Left lung (tissue), 10 donors: ENCODE data around the gene GJB2. TPM values are rescaled to one million over a fixed set of nuclear protein-coding genes. Genes with fewer than 3 reads are reported as not detected.
A peak's percentile ranks its signal among the peaks of the same experiment; 100 is the strongest.

Experiments used
- ATAC-seq: fragments of 200-7000 bp; cut with Tn5 transposase; one replicate; pipeline ENCODE4 v1.9.1; 2020; ENCODE audit warnings: moderate library complexity
- DNase-seq, 4 donors: peaks; one replicate each; pipeline ENCODE4 v3.0.0-alpha.2; 2013 to 2020
- H3K27ac ChIP-seq, 2 donors: fragments of 200-600 bp; sonication (generic) in 1 of 2; one replicate each; pipeline versions ENCODE4 v1.5.0 to v1.8.0; 2020 to 2021
- H3K27me3 ChIP-seq, 2 donors: fragments of 200-600 bp; sonication (generic) in 1 of 2; one replicate each; pipeline versions ENCODE4 v1.5.0 to v1.8.0; 2020 to 2021
- H3K36me3 ChIP-seq, 2 donors: fragments of 200-600 bp; sonication (generic) in 1 of 2; one replicate each; pipeline versions ENCODE4 v1.5.0 to v1.8.0; 2020 to 2021
- H3K4me1 ChIP-seq, 2 donors: fragments of 200-600 bp; one replicate each; pipeline ENCODE4 v1.8.0; 2021
- H3K4me3 ChIP-seq, 2 donors: fragments of 200-600 bp; sonication (generic) in 1 of 2; one replicate each; pipeline versions ENCODE4 v1.5.0 to v1.8.0; 2020 to 2021; ENCODE audit warnings: mild to moderate bottlenecking in 1 of 2
- H3K9me3 ChIP-seq, 2 donors: fragments of 200-600 bp; sonication (generic) in 1 of 2; one replicate each; pipeline versions ENCODE4 v1.5.0 to v1.8.0; 2020 to 2021
- CTCF ChIP-seq, 2 donors: fragments of 200-600 bp; sonication (generic) in 1 of 2; IDR thresholded peaks; one replicate each; pipeline versions ENCODE4 v1.5.0 to v1.8.0; 2021; ENCODE audit warnings: antibody characterized with exemption in 2 of 2
- intact Hi-C, 2 donors: fragments of 100-400 bp; cut with DNase I; formaldehyde crosslinking; loops; one replicate each; pipeline versions ENCODE4 v1.11.2 to v1.14.2; 2022
- polyA plus RNA-seq, 6 donors: library from polyadenylated mRNA; unstranded; fragments of 120-200 nt; gene quantifications; one replicate each; pipeline ENCODE4 v1.2.1, GENCODE V29; 2013; ENCODE audit not compliant: insufficient read length in 6 of 6
- total RNA-seq, 2 donors: library from RNA; stranded (reverse); fragmentation: NEBNext Ultra II Directional; extraction: Animal tissue kit (Norgen Biotek cat#: 25700); gene quantifications; one replicate each; pipeline ENCODE4 v1.2.1, GENCODE V29; 2021
- donor health status: DM: no; HTN: yes; CAD: no.
- donor health status: DM: no; HTN: no; CAD: no.

GJB2 gene
- total and polyA plus RNA-seq, 8 donors = 0.42 to 4.3 (median 0.78) TPM

- H3K4me1 ChIP-seq = peaks cover 4 to 18% of the 10 kb centered on the region in 2 donors
- peak in 2 of 4 donors; percentile 26 to 82 for DNase-seq
- H3K4me3 ChIP-seq = peak within 1 kb of the TSS; percentile 13 to 37
- H3K27ac ChIP-seq = no peak within 1 kb of the TSS
- H3K36me3 ChIP-seq = no peaks in the 10 kb centered on the region
- no peak for TF ChIP-seq CTCF (IDR thresholded peaks at IDR 0.05)
- peak; percentile 85 for ATAC-seq
- H3K9me3 ChIP-seq = no peaks in the 10 kb centered on the region
- intact Hi-C loops = no loop called here
- H3K27me3 ChIP-seq = peaks cover 27 to 87% of the 10 kb centered on the region in 2 donors
Observed at GRCh38 chr13:20231839-20232555, 39.3 kb upstream of the GJB2 start, which contains the start of gene GJB6. TSS of gene GJB6 (minus strand) at chr13:20232319. CDS start at chr13:20223480, 8,839 bp downstream.

- peak overlapping the region in 1 of 2 donors; percentile 37 for H3K4me3 ChIP-seq
- H3K27me3 ChIP-seq = peaks cover 27 to 88% of the 10 kb centered on the region in 2 donors
- no peak for TF ChIP-seq CTCF (IDR thresholded peaks at IDR 0.05)
- no peaks in the 10 kb centered on the region for H3K36me3 ChIP-seq
- peaks cover 4 to 18% of the 10 kb centered on the region in 2 donors for H3K4me1 ChIP-seq
- DNase-seq (no peak), ATAC-seq (no peak)
- no peaks in the 10 kb centered on the region for H3K9me3 ChIP-seq
- intact Hi-C loops = no loop called here
- H3K27ac ChIP-seq = no peak overlapping the region
Observed at GRCh38 chr13:20230913-20231838, 38.4 kb upstream of the GJB2 start.

- no peak overlapping the region for H3K4me3 ChIP-seq
- H3K4me1 ChIP-seq = peaks cover 4 to 18% of the 10 kb centered on the region in 2 donors
- ATAC-seq (no peak), DNase-seq (no peak)
- no peak overlapping the region for H3K27ac ChIP-seq
- no peak for TF ChIP-seq CTCF (IDR thresholded peaks at IDR 0.05)
- no peaks in the 10 kb centered on the region for H3K36me3 ChIP-seq
- H3K9me3 ChIP-seq = no peaks in the 10 kb centered on the region
- peaks cover 25 to 83% of the 10 kb centered on the region in 2 donors for H3K27me3 ChIP-seq
- intact Hi-C loops = no loop called here
Observed at GRCh38 chr13:20227730-20228129, 35.0 kb upstream of the GJB2 start.

GRCh38 chr13:20227288-20227687 lies 34.5 kb upstream of the GJB2 start:
- Histone ChIP-seq H3K27me3 (peaks cover 20 to 79% of the 10 kb centered on the region in 2 donors), H3K4me1 (peaks cover 4 to 14% of the 10 kb centered on the region in 2 donors), H3K27ac (no peak overlapping the region), H3K4me3 (no peak overlapping the region), H3K36me3 (no peaks in the 10 kb centered on the region), H3K9me3 (no peaks in the 10 kb centered on the region)
- ATAC-seq (no peak), DNase-seq (no peak)
- TF ChIP-seq CTCF (IDR thresholded peaks at IDR 0.05) = no peak
- intact Hi-C loops = no loop called here

GRCh38 chr13:20222553-20222952 lies 29.8 kb upstream of the GJB2 start:
- Histone ChIP-seq H3K27me3 (peaks cover 0 to 32% of the 10 kb centered on the region in 2 donors), H3K36me3 (no peaks in the 10 kb centered on the region), H3K4me3 (no peak overlapping the region), H3K4me1 (peaks cover 0 to 11% of the 10 kb centered on the region in 2 donors), H3K27ac (no peak overlapping the region), H3K9me3 (no peaks in the 10 kb centered on the region)
- ATAC-seq = no peak
- DNase-seq = no peak
- TF ChIP-seq CTCF (IDR thresholded peaks at IDR 0.05) = no peak
- intact Hi-C loops = no loop called here
